HG03460 (cell line): ENCODE data around the gene PRKRIP1.
A peak's percentile ranks its signal among the peaks of the same experiment; 100 is the strongest.
"Not testable (repeated sequence)": the region's sequence is repeated elsewhere in the genome, so short reads cannot be mapped to it uniquely, and the experiment has no call there.

Experiments
- ATAC-seq: cut with Tn5 transposase; IDR thresholded peaks from one replicate; pipeline ENCODE4 v1.9.1; 2021; ENCODE audit not compliant: unreplicated experiment

Gene PRKRIP1

DNA sequence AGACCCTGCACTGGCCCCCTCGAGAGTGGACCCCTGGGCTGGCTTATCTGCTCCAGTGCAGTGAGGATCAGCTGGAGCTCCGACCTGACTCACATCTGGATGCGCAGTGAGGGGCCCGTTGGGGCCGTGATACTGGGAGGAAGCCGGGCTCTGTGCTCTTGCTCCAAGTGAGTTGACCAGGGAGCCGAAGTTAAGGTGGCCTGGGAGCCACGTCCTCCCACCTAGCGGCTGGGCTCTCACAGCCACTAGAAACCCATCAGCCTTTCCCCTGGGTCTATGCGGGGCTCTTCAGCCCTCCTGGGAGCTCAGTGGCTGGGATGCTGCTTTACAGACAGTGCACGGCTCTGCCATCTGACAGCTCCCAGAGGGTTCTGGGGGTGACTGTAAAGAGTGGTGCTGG lies 59.4 kb downstream of the PRKRIP1 start:
- no peak for ATAC-seq

DNA sequence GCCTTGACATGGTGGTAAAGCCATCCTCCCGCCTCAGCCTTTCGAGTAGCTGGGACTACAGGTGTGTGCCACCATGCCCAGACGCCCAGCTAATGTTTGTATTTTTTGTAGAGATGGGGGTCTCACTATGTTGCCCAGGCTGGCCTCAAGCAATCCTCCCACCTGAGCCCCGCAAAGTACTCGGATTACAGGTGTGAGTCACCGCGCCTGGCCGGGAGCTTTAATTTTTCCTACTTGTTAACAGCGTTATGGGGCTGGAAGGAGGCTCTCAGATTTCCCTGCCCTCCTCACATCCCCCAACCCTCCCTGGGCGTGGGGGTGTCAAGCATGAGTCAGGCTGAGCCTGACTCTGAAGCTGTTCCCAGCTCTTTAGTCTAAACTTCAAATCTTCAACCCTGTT lies 60.2 kb downstream of the PRKRIP1 start:
- no peak for ATAC-seq

DNA sequence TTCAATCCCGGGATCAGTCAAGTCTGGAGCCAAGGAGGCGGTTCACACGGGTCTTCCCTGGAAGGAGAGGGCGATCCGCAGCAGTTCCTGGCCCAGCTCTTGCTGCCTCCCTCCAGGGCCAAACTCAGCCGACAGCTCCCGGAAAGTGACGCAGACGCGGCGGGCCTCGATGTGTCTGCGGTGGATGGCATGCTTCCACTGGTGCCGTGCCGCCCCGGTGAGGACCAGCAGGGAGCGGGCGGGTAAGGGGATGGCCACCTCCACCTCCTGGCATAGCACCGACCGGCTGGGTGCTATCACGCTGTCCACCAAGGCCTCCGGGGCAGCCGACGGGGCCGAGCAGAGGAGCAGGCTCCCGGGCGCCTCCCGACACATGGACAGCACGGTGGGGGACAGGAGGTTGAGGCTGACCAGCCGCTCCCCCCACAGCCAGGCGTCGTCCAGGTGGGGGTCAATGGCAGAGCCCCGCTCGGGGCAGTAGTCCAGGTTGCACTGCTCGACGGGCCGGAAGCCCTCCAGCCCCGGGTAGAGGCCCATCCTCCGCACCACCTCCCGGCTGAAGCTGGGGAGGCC lies 61.3 kb downstream of the PRKRIP1 start:
- ATAC-seq: no peak

DNA sequence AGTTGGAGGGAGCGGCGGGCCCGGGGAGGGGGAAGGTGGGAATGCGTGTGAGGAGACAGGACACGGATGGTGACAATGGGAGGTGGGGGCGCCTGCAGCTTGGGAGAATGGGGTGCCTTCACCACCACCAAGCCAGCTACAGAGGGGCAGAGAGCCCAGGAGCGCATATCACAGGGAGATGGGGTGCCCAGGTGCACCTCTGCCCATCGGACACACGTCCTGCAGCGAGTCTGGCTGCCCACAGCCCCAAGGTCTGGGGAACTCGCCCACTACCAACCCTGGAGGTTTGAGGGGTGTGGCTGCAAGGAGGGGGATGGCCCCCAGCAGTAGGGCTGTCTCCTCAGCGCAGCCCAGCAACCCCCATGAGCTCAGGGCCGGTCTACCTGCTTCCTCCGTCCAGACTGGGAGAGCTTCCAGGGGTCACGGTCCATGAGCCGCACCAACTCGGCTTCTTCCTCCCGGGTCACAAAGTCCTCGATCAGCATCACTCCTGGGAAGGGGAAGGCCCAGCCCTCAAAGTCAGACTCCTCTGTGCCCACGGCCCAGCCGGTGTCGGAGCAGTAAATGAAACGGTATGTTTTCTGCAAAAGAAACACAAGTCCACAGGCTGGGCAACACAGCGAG lies 63.2 kb downstream of the PRKRIP1 start:
- no peak for ATAC-seq

DNA sequence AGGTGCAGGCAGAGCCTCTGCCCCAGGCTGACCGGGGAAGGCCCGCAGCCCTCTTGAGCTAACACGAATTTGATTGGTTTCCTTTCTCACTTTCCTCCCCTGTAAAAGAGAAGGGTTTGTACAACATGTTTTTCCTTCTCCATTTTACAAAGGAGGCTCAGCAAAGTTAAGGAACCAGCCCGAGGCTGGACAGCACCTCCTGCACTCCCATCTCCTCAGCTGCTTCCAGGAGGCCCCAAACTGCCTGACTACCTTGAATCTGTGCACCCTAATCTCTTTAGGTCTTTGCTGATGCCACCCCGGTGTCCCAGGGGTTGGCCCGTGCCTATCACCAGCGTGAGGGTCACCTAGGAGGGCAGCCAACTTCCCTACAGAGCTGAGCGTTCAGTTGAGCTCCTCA lies 64.3 kb downstream of the PRKRIP1 start:
- ATAC-seq: no peak

DNA sequence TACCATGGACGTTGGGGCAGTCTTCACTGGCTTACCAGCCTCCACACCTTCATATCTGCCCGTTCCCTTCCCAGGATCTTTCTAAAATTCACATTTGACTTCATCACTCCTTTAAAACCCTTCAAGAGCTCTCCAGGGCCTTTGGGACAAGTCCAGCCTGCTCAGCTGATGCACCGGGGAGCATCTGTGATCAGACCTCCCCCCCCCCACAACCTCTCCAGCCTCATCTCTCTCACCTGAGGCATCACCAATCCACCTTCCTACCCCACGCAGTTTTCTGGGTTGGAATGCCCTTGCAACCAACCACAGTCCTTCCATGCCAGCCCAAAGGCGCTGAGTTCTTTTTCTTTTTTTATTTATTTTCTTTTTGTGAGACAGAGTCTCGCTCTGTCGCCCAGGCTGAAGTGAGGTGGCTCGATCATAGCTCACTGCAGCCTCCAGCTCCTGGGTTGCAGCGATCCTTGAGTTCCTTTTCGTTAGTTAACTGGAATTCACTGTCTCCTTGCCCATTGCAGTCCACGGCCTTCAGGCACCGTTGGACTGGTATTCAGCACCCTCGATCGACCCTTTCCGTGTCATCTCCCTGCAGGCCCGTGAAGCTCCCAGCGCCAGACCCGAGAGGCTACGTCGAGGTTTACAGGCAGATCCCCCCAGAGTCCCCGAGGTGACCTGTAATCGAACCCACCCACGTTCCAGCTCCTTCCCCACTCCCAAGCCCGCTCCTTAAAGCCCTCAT lies 67.8 kb downstream of the PRKRIP1 start:
- ATAC-seq: peak; percentile 5

DNA sequence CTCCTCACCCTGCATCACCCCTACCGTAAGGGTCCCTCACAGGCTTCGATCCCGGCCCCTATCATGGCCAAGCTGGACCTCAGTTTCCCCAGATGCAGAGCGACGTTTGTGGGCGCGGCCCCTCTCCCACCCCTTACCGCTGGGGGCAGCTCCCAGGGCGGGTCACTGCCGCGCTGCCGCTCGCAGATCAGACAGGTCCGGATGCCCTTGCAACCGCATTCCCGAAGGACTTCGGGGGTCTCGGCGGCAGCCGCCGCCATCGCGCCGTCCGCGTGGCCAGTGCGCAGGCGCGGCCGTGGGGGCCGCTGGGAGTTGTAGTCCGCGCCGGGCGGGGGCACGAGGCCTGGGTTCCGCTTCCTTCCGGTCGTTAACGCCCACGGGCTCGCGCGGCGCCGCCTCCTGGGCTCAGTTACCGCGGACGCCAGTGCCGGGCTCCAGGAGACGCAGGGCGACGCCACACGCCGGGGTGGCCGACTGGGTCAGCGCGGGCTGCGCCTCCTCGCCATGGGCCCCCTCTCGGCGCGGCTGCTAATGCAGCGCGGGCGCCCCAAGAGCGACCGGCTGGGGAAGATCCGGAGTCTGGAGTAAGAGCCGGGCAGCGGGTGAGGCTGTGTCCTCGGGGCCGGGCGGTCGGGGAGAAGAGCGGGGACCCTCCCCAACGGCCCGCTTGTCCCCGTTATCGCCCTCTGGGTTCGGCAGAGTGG lies 68.6 kb downstream of the PRKRIP1 start, which contains the start of the genes ALKBH4 and LRWD1:
TSS of gene ALKBH4 (minus strand) at position 287 of the 704 bp plus-strand sequence. CDS start at position 260, 27 bp downstream.
TSS of gene LRWD1 (plus strand) at position 408 of the 704 bp plus-strand sequence. CDS start at position 505, 97 bp downstream.
- ATAC-seq: peak; percentile 88

DNA sequence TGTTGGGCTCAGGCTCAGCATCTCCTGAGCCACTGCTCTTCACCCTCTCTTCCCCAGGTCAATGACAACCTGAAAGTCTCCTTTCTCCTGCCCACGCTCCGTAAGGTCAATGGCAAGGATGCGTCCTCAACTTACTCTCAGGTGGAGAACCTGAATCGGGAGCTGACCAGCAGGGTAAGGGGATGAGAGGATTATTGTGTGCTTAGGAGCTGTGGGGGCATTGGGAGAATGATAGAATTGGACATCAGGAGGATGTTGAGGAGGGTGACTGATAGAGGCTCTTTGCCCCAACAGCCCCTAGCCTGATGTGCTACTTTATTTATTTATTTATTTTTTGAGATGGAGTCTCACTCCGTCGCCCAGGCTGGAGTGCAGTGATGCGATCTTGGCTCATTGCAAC lies 69.9 kb downstream of the PRKRIP1 start:
- ATAC-seq: no peak

DNA sequence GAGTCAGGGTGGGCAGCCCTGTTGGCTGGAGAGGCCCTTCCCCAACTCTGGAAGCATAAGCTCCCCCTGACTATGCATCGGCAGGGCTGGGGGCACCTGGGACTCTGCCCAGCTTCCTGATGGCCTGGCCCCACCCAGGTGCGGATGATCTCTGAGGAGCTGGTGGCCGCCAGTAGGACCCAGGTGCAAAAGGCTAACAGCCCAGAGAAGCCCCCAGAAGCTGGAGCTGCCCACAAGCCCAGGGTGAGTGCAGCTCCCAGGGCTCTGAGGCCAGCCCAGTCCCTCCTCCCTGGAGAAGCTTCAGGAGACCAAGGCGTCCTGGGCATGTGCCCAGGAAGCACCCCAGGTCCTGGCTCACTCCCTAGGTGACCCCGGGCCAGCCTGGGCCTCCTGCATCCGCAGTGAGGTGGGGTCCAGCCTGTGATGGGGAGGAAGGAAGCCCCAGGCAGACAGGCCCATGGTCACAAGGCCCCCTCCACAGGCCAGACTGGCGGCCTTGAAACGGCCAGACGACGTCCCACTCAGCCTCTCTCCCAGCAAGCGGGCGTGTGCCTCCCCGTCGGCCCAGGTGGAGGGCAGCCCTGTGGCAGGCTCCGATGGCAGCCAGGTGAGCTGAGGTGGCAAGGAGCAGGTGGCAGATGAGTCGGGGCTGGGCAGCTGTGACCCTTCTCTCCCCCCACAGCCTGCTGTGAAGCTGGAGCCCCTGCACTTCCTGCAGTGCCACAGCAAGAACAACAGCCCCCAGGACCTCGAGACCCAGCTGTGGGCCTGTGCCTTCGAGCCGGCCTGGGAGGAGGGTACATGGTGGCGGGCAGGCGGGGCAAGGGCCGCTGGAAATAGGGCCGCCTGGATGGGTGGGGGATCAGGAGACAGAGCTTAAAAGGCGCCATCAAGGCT lies 71.7 kb downstream of the PRKRIP1 start:
- no peak for ATAC-seq

DNA sequence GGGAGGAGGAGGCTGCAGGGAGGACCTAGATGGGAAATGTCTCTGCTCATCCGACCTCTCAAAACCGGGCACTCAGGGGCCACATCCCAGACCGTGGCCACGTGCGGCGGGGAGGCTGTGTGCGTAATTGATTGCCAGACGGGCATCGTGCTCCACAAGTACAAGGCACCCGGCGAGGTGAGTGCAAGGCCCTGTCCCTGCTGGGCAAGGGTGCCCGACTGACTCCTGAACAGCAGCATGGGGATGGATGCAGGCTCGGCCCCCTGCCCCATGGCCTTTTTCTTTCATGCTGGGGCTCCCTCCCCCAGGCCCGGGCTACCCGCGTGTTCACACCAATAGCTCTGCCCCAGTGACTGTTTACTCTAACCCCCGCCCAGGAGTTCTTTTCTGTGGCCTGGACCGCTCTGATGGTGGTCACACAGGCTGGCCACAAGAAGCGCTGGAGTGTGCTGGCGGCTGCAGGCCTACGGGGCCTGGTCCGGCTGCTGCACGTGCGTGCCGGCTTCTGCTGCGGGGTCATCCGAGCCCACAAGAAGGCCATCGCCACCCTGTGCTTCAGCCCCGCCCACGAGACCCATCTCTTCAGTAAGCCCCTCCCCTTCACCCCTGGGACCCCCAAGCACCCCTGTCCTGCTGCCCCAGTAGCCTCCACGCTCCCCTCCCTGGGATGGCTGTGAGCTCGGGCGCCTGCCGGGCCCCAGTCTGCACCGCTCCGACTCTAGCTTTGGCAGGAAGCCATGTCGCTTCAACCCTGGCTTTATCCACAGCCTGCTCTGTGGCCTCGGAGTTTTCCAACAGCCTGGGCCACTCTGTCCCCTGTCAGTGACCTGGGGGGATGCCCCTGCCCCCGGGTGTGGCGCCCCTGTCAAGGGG lies 72.6 kb downstream of the PRKRIP1 start:
- ATAC-seq: no peak

DNA sequence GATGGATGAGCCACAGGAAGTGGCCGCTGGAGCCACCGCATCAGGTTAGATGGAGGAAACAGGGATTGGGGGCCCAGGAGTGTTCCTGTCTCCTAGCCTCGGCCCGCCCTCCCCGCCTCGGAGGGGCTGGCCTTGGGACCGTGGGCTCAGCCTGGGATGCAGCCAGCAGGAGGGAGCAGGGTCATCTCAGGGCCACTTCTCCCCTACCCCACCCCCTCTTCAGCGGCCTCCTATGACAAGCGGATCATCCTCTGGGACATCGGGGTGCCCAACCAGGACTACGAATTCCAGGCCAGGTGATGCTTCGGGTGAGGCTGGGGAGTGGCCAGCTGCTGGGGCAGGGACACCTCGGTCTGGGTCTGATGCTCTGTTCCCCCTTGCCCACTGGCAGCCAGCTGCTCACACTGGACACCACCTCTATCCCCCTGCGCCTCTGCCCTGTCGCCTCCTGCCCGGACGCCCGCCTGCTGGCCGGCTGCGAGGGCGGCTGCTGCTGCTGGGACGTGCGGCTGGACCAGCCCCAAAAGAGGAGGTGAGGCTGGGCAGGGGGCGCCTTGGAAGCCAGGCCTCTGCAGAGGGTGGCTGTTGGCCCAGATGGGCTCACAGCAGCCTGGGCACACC lies 73.3 kb downstream of the PRKRIP1 start:
- no peak for ATAC-seq

DNA sequence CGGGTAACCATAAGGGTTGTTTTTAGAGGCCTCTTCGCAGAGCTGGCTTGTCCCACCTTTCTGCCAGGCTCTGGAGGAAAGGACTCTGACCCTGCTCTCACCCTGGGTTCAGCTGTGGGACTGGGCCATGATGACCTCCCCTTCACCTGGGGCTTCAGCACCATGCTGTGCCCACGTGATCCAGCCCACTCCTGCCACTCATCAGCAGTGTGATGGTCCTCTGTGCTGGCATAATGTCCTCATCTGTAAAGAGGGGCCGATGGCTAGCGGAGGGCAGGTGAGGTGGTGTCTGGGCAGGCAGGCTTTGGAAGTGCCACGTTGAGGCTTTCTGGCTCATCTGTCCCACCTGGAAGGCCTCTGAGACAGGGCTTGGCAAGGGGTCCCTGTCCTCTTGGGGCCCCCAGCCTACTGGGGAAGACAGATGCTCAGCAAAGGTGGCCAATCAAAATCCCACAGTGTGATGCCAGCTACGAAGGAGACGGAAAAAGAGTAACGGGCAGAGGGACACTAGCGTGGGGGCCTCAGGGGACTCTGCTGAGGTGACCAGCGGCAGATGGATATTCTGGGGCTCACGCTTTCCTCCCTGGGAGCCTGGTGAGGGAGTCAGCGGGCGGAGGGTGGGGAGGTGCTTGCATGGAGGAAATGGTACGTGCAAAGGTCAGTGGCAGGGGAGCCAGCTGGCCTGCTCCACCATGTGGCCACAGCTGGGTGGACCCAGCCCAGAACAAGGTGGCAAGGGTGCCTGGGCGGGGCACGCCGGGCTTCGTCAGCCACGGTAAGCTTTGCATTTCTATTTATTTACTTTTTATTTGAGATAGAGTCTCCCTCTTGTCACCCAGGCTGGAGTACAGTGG lies 74.0 kb downstream of the PRKRIP1 start:
- ATAC-seq: no peak

DNA sequence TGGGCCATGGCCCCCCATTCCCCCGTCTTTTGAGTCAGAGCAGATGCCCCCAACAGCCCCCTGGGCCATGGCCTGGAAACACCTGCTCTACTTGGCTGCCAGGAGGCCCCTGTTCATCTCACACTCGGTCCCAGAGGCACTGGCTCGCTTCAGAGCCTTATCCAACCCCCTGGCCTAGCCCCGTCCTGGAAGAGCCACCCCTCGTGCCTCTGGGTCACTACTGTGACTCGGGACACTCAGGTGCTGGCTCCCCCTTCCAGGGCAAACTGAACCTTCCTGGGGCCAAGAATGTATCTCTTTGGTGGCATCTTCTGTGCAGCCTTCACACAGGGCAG lies 75.6 kb downstream of the PRKRIP1 start:
- ATAC-seq: no peak

DNA sequence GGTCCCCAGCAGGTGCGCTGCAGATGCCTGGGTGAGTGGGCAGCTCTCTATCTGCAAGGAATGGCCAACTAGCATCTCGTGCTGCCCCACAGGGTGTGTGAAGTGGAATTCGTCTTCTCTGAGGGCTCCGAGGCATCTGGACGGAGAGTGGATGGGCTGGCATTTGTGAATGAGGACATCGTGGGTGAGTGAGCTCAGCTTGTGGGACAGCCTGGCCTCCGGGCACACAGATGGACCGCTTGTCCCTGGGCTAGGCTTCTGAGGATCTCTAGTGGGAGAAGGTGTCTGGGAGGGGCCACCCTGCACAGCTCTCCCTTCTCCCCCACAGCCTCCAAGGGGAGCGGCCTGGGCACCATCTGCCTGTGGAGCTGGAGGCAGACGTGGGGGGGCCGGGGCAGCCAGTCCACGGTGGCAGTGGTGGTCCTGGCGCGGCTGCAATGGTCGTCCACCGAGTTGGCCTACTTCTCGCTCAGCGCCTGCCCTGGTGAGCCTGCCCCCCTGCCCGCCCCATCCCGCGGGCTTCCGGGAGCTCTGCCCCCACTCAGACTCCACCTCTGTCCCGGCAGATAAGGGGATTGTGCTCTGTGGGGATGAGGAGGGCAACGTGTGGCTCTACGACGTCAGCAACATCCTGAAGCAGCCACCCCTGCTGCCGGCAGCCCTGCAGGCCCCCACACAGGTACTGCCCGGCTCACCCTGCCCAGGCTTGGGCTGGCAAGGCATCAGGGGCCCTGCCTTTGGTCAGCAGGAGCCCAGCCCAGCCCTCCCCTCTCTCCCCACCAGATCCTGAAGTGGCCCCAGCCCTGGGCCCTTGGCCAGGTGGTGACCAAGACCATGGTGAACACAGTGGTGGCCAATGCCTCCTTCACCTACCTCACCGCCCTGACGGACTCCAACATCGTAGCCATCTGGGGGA lies 76.2 kb downstream of the PRKRIP1 start:
- ATAC-seq: no peak

DNA sequence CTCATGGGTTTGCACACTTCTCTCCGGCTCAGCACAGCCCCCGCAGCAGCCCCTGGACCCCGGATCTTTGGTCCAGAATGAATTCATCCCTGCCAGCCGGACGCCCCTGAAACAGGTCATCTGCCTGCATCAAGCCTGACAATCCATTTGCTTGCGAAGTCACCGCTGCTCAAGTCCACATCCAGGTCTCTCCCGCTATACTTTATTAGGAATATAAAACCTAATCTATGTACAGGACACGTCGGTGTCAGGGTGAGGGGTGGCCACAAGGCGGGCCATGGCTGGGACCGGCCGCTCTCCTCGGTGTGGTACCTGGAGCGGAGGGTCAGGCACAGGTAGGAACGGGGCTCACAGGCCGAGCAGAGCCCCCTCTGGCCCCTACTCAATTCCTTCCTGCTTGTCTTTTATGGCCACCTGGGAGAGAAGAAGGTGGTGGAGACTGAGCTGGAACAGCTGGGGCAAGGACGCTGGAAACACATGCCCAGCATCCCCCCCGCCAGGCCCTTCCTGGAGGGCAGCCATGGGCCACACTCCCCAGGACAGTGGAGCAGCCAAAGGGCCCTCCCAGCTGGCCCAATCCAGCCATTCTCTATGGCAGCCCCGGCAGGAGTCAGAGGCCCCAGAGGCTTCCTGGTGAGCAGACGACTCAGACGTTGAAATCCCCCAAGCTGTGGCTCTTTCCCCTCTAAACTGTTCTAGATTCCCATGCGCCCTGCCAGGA lies 77.3 kb downstream of the PRKRIP1 start:
- no peak for ATAC-seq

DNA sequence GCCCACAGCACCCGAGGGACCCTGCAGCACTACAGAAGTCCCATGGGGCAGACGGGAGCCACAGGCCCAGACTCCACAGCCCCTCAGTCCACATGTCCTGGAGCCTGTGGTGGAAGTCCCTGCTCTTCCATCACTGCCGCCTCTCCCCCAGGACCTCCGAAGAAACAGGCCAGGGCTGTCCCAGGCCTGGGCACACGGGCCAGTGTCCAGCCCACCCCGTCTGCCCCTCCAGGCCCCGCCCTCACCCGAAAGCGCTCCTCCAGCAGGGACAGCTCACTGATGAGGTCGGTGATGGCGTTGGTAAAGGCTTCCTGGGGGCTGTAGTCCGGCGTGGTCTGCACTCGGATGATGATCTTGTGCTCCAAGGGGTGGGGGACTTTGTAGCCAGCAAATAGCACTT lies 78.0 kb downstream of the PRKRIP1 start:
- not testable (repeated sequence) for ATAC-seq
